ENCODE results near the gene ZNF724.

DNA sequence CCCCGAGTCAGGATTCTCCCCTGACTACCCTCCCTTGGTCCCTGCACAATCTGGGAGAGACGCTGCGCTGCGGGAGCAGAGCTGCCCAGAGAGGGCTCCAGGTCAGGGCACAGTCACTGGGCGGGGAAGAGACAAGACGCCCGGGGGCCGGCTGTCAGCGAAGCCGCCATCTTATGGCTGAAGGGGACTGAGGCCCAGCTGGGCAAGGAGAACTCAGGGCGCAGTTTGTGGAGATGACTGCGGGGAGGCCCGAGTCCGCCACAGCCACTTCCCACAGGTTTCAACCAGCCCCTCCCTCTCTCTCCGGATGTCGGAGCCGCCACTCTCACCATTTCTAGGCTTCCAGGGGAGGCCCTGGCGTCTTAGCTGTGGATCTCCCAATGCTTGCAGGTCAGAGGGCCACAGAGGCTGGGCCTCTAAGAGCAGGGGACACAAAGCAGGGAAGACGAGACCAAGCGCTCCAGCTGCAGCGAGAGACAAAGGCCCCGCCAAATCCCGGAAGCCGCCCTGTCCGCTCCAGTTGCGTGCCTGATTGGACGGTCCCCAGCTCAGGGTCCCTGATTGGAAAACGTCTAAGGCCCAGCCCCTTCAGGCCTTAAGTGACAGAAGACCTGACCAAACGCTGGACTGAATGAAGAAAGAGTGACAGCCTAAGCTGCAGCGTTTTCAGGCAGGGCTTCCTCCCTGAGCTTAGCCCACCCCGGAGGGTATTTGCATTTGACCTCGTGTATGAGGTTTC lies at the start of gene ZNF724:
- TF ChIP-seq, protein P1, sequence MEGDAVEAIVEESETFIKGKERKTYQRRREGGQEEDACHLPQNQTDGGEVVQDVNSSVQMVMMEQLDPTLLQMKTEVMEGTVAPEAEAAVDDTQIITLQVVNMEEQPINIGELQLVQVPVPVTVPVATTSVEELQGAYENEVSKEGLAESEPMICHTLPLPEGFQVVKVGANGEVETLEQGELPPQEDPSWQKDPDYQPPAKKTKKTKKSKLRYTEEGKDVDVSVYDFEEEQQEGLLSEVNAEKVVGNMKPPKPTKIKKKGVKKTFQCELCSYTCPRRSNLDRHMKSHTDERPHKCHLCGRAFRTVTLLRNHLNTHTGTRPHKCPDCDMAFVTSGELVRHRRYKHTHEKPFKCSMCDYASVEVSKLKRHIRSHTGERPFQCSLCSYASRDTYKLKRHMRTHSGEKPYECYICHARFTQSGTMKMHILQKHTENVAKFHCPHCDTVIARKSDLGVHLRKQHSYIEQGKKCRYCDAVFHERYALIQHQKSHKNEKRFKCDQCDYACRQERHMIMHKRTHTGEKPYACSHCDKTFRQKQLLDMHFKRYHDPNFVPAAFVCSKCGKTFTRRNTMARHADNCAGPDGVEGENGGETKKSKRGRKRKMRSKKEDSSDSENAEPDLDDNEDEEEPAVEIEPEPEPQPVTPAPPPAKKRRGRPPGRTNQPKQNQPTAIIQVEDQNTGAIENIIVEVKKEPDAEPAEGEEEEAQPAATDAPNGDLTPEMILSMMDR (IDR thresholded peaks at IDR 0.05), result no peak
- peak in 2 of 3 donors; percentile 27 to 28 for TF ChIP-seq POLR2AphosphoS5 (IDR thresholded peaks at IDR 0.05)
